Hematopoietic multipotent progenitor cell treated with erythropoietin and hydrocortisone succinate and interleukin-3 and kit ligand, for 17 days (in vitro differentiated cells): ENCODE measurements around the gene SCYL1.
"Not testable (repeated sequence)": the region's sequence is repeated elsewhere in the genome, so short reads cannot be mapped to it uniquely, and the experiment has no call there.

Source experiments
- DNase-seq: peaks from one replicate; pipeline ENCODE4 v3.0.0-alpha.2; 2015; ENCODE audit warnings: low spot score

Gene SCYL1

GRCh38 chr11:65553301-65554001, 28.6 kb downstream of the SCYL1 start:
- DNase-seq: peak; percentile 63

DNA sequence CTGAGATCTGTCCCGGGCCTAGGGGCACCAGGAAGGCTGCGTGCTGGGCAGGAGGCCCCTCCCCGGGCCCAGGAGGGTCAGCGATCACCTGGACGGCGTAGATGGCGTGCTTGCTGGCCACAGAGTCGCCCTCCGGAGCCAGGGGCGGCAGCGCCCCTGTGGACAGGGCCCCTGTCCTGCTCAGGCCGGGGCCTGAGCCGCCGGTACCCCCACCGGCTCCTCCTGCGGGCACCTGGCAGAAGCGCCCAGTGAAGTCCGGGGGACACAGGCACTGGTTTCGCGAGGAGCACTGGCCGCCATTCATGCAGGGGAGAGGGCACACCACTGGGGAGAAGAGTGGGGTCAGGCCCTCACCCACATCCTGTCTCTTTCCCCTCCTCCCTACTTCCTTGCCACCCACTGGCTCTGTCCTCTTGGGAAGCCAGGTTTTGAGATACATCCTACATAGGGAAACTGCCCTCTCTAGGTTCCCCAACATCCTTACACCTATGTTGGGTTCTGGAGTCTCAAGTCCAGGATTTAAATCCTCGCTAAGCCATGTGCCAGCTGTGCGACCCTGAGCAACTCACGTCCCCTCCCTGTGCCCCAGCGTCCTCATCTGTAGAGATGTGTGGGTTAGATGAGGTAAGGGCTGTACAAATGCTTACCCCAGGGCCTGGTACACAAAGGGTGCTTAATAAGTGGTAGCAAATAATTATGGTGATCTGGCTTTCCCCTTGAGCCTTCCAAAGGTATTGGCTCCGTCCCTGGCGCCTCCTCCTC, 29.4 kb downstream of the SCYL1 start:
- DNase-seq: no peak

- DNase-seq: no peak
Observed at GRCh38 chr11:65554842-65555430, 30.1 kb downstream of the SCYL1 start.

- no peak for DNase-seq
Observed at GRCh38 chr11:65555693-65556231, 30.9 kb downstream of the SCYL1 start.

DNA sequence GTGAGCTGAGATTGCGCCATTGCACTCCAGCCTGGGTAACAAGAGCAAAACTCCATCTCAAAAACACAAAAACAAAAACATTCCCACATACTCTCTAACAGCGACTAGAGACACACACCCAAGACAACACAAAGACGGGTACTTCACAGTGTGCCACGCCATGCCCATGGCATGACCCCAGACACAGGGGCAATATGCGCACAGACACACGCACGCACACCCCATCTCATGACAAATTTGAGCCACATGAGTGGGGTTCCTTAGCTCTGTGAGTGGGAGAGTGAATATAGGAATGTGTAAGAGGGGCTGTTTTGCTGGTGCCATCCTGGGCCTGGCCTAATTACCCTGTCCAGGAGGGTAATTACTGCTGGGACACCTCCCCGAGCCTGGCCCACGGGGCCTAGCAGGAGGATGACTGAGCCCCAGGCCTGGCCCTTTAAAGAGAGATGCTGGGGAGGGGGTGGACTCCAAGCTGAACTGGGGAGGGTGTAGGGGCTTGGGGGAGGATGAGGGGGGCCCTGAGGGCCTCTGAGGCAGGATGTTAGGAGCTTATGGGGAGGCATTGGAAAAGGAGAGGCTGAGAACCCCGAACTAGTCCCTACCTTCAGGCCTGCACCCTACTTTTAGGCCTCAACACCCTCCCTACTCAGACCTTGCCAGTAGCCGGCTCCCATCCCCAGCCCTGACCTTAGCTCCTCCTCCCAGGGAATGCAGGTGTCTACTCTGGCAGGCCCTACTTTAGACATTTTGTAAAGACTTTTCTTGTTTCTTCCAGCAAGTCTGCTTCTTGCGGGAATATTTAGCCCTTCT, 31.8 kb downstream of the SCYL1 start:
- no peak for DNase-seq

- DNase-seq: no peak
Observed at GRCh38 chr11:65557280-65558001, 32.6 kb downstream of the SCYL1 start.

DNA sequence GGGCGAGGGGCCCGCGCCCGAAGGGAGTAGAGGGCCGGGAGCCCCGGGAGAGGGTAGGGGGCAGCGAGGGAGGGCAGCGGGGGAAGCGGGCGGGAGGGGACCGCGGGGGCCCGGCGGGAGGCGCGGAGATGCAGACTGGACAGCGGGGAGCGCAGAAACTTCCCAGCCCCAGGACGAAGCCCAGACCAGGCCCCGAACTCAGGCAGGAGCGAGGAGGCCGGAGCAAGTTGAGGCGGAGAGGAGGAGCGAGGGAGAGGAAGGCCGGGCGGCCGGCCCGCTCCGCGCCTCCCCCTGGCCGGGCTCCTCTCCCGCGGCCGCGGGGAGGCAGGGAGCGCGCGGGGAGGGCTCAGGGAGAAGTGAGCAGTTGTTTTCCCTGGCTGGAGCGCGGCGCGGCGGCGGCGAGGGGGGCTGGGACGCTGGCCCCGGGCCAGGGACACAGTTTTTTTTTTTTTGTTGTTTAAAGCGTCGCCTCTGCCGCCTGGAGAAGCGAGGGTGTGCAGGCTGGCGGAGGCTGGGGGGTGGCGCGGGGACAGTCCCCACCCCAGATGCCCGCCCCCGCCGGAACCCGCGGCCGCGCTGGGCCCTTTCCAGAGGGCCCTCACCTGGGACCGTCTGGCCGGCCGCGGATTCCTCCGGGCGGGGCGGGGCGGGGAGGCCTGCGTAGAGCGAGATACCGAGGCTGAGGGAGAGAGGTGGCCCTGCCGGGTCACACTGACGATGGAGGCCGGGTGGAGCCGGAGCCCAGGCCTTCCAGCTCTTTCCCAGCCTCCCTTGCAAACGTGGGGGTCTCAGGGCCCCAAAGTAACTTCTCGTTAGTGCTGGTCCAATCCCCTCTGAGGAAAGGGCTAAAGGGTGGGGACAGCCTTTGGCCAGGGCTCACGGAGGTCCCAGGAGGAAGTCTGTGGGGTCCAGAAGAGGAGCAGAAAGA, 33.4 kb downstream of the SCYL1 start, which contains the start of gene LTBP3:
LTBP3 (minus strand) TSS at position 358 of the 928 bp plus-strand sequence. CDS start 400 bp downstream, outside the sequence.
- peak; percentile 83 for DNase-seq

GRCh38 chr11:65558930-65559509, 34.1 kb downstream of the SCYL1 start:
- no peak for DNase-seq

GRCh38 chr11:65559535-65559934, 34.7 kb downstream of the SCYL1 start:
- no peak for DNase-seq

GRCh38 chr11:65559951-65560537, 35.2 kb downstream of the SCYL1 start:
- peak; percentile 76 for DNase-seq

- DNase-seq: no peak
Observed at GRCh38 chr11:65560555-65561418, 35.9 kb downstream of the SCYL1 start.

DNA sequence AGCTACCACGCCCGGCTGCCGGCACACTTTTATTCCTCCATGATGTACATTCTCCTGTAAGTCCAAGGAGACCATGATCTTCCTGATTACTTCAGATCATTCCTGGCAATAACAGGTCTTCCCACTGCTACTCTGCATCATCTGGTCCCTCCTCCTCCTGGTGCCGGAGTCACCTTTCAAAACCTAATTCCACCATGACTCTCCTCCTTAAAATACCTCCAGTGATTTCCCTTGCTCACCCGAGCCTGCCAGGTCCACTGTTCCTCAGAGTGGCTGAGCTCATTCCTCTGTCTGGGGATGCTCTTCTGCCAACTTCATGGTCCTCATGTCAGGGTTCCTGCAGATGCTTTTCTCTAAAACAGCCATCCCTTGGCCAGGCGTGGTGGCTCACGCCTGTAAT, 37.1 kb downstream of the SCYL1 start:
- DNase-seq: no peak

- DNase-seq: no peak
Observed at GRCh38 chr11:65562788-65563187, 37.9 kb downstream of the SCYL1 start.

GRCh38 chr11:65563601-65564000, 38.7 kb downstream of the SCYL1 start:
- DNase-seq: no peak

- not testable (repeated sequence) for DNase-seq
Observed at GRCh38 chr11:65564879-65565559, 40.1 kb downstream of the SCYL1 start.

- no peak for DNase-seq
Observed at GRCh38 chr11:65565624-65566453, 41.0 kb downstream of the SCYL1 start.
